Mesothelial cell of epicardium (in vitro differentiated cells): Measurements from ENCODE around the gene TEKTIP1. TPM values are rescaled to one million over a fixed set of nuclear protein-coding genes. Genes with fewer than 3 reads are reported as not detected.

Source experiments
- DNase-seq, 2 experiments: peaks; one replicate each; pipeline ENCODE4 v3.0.0; 2021; ENCODE audit warnings: low spot score in 2 of 2; ENCODE audit not compliant: unreplicated experiment in 2 of 2
- H3K27ac Mint-ChIP-seq: 2 replicates; pipeline ENCODE4 v1.8.0; 2021; ENCODE audit warnings: mixed read lengths
- H3K27me3 Mint-ChIP-seq: 2 replicates; pipeline ENCODE4 v1.8.0; 2021; ENCODE audit warnings: low read depth, mixed read lengths
- H3K36me3 Mint-ChIP-seq: 2 replicates; pipeline ENCODE4 v1.8.0; 2021; ENCODE audit warnings: mixed read lengths
- H3K4me1 Mint-ChIP-seq: 2 replicates; pipeline ENCODE4 v1.8.0; 2021; ENCODE audit warnings: mixed read lengths
- H3K4me3 Mint-ChIP-seq: 2 replicates; pipeline ENCODE4 v1.8.0; 2021; ENCODE audit warnings: mild to moderate bottlenecking, moderate library complexity, mixed read lengths
- H3K9me3 Mint-ChIP-seq: 2 replicates; pipeline ENCODE4 v1.8.0; 2021; ENCODE audit warnings: mixed read lengths
- total RNA-seq: library from RNA; stranded (reverse); gene quantifications from 3 replicates; pipeline ENCODE4 v1.2.1, GENCODE V29; 2021
- TF ChIP-seq, protein P1 (sequence below): fragments of 200-600 bp; sonication (generic); IDR thresholded peaks from one replicate; pipeline ENCODE4 v1.5.0; 2021; ENCODE audit warnings: antibody characterized with exemption; ENCODE audit not compliant: unreplicated experiment

Gene TEKTIP1
- total RNA-seq, 1 donor from 2014 or later, result 3.5 TPM

DNA sequence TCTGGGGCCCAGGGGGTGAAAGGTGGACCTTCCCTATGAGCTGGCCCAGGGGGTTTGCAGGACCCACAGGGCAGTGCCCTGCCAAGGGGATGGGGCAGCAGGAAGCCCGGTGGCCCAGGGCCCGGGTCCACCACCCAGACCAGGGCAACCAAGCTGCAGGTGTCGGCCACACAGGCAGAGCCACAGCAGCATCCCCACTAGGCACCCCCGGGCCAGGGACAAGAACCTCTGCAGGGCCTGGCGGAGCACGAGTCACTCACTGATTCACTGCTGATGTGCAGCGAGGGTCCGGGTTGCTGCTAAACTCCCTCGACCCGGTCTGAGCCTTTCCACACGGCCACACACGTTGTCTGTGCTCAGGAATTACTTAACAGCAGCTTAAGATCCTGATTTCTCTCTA lies 24.0 kb upstream of the TEKTIP1 start:
- Mint-ChIP-seq H3K27me3 (no peaks in the 10 kb centered on the region), H3K4me1 (no peaks in the 10 kb centered on the region)
- TF ChIP-seq, protein P1, sequence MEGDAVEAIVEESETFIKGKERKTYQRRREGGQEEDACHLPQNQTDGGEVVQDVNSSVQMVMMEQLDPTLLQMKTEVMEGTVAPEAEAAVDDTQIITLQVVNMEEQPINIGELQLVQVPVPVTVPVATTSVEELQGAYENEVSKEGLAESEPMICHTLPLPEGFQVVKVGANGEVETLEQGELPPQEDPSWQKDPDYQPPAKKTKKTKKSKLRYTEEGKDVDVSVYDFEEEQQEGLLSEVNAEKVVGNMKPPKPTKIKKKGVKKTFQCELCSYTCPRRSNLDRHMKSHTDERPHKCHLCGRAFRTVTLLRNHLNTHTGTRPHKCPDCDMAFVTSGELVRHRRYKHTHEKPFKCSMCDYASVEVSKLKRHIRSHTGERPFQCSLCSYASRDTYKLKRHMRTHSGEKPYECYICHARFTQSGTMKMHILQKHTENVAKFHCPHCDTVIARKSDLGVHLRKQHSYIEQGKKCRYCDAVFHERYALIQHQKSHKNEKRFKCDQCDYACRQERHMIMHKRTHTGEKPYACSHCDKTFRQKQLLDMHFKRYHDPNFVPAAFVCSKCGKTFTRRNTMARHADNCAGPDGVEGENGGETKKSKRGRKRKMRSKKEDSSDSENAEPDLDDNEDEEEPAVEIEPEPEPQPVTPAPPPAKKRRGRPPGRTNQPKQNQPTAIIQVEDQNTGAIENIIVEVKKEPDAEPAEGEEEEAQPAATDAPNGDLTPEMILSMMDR, result no peak

DNA sequence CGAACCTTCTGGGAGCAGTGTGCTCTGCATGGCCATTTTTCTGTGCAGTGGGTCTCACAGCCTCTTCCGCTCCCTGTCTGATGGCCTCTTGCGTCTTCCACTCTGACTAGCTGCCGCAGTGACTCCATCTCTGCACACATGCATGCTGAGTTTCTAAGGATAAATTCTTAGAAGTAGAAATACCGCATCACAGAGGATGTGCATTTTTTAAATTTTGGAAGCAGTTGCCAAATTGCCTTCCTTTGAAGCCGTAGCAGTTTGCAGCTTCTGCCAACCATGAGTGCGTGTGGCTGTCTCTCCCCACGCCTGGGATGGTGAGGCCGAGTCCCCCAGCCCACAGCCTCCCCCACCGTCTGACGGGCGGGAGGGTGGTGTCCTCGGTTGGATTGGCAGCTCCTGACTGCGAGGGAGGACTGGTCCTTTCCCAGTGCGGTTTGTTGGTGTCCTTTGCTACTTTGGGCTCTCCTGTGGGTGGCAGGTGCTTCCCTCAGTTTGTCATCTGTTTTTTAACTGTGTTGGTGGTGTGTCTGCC lies 23.0 kb upstream of the TEKTIP1 start:
- no peak for DNase-seq
- H3K27me3 Mint-ChIP-seq, result no peaks in the 10 kb centered on the region
- H3K36me3 Mint-ChIP-seq, result peaks cover 2% of the 10 kb centered on the region
- H3K4me1 Mint-ChIP-seq, result peaks cover 2% of the 10 kb centered on the region
- TF ChIP-seq, protein P1, result no peak
- H3K4me3 Mint-ChIP-seq, result no peak overlapping the region
- no peak overlapping the region for H3K27ac Mint-ChIP-seq
- no peaks in the 10 kb centered on the region for H3K9me3 Mint-ChIP-seq

More for the DNA sequence above, 24.0 kb upstream of the TEKTIP1 start:
- H3K27ac Mint-ChIP-seq, result no peak overlapping the region
- H3K4me3 Mint-ChIP-seq, result no peak overlapping the region
- no peaks in the 10 kb centered on the region for H3K36me3 Mint-ChIP-seq
- DNase-seq, result no peak
- no peaks in the 10 kb centered on the region for H3K9me3 Mint-ChIP-seq

DNA sequence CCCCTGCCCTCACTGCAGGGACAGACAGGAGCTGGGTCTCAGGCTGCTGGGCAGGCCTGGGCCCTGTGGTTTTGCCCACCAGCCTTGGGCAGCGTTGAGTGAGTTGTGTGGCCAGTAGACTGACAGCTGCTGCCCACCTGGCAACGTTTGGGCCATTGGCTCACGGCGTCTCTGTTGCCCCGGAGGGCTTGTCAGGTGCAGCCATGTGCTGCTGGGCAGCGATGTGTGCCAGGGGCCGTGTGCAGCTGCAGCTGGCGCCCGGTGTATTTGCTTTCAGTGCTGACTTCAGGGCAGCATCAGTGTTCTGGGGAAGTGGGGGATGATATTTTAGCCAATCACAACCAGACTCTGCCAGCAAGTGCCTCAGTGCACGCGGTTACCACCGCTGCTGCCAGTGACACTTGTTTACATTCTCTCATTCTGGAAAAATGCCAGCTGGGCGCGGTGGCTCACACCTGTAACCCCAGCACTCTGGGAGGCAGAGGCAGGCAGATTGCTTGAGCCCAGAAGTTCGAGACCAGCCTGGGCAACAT lies 22.2 kb upstream of the TEKTIP1 start:
- no peak overlapping the region for H3K27ac Mint-ChIP-seq
- H3K9me3 Mint-ChIP-seq, result no peaks in the 10 kb centered on the region
- H3K4me1 Mint-ChIP-seq, result peaks cover 5% of the 10 kb centered on the region
- TF ChIP-seq, protein P1, result no peak
- H3K4me3 Mint-ChIP-seq, result no peak overlapping the region
- no peak for DNase-seq
- peaks cover 4% of the 10 kb centered on the region for H3K36me3 Mint-ChIP-seq
- H3K27me3 Mint-ChIP-seq, result no peaks in the 10 kb centered on the region

DNA sequence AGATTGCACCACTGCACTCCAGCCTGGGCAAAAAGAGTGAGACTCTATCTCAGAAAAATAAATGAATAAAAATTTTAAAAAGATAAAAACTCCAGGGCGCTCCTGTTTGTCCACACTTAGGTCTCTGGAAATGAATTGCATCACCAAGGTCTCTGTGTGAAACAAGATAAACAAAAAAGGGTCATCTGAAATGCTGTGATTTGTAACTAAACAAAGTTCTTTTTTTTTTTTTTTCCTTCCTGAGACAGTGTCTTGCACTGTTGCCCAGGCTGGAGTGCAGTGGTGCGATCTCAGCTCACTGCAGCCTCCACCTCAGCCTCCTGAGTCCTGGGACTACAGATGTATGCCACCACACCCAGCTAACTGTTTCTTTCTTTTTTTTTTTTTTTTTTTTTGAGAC lies 21.3 kb upstream of the TEKTIP1 start:
- Mint-ChIP-seq H3K4me1 (peaks cover 5% of the 10 kb centered on the region), H3K4me3 (no peak overlapping the region), H3K36me3 (peaks cover 4% of the 10 kb centered on the region), H3K27me3 (no peaks in the 10 kb centered on the region), H3K9me3 (no peaks in the 10 kb centered on the region), H3K27ac (no peak overlapping the region)
- DNase-seq, result no peak
- TF ChIP-seq, protein P1, result no peak

DNA sequence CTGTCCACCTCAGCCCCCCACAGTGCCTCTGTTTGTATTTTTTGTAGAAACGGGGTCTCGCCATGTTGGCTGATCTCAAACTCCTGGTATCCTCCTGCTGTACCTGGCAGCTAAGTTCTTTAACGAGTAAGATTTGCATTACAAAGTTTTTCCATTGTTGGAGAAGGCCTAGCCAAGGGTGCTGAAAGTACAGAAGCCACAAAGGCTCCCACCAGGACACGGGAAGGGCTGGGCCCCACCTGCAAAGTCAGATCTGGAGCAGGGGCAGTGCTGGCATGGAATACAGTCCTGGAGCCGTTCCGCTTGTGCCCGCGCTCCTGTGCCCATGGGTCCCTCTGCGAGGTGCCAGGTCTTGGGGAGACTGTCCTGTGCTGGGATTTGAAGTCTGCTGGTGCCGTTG lies 20.7 kb upstream of the TEKTIP1 start:
- peaks cover 5% of the 10 kb centered on the region for H3K4me1 Mint-ChIP-seq
- no peak overlapping the region for H3K27ac Mint-ChIP-seq
- H3K4me3 Mint-ChIP-seq, result no peak overlapping the region
- H3K9me3 Mint-ChIP-seq, result no peaks in the 10 kb centered on the region
- H3K27me3 Mint-ChIP-seq, result no peaks in the 10 kb centered on the region
- DNase-seq, result no peak
- peaks cover 4% of the 10 kb centered on the region for H3K36me3 Mint-ChIP-seq
- TF ChIP-seq, protein P1, result no peak
